Muscle layer of colon (tissue), 2 donors: ENCODE data around the gene PHC1.
"Not testable (repeated sequence)": the region's sequence is repeated elsewhere in the genome, so short reads cannot be mapped to it uniquely, and the experiment has no call there.

ENCODE experiments used
- H3K27ac ChIP-seq: one replicate; pipeline ENCODE4 v1.7.0; 2013; ENCODE audit warnings: low read depth, mild to moderate bottlenecking, low read length, moderate library complexity
- H3K27me3 ChIP-seq, 2 donors: one replicate each; pipeline ENCODE4 v1.7.0; 2013; ENCODE audit warnings: low read length in 2 of 2, mild to moderate bottlenecking in 2 of 2; ENCODE audit not compliant: insufficient read depth in 2 of 2, control insufficient read depth in 1 of 2
- H3K36me3 ChIP-seq: one replicate; pipeline ENCODE4 v1.7.0; 2013; ENCODE audit warnings: mild to moderate bottlenecking, low read length; ENCODE audit not compliant: insufficient read depth
- H3K4me1 ChIP-seq: one replicate; pipeline ENCODE4 v1.7.0; 2013; ENCODE audit warnings: mild to moderate bottlenecking, low read length; ENCODE audit not compliant: insufficient read depth
- H3K4me3 ChIP-seq, 2 donors: one replicate each; pipeline ENCODE4 v1.7.0; 2013; ENCODE audit warnings: low read length in 2 of 2, low read depth in 1 of 2, mild to moderate bottlenecking in 1 of 2, moderate library complexity in 1 of 2
- H3K9ac ChIP-seq: one replicate; pipeline ENCODE4 v1.7.0; 2013; ENCODE audit warnings: low read length
- H3K9me3 ChIP-seq: one replicate; pipeline ENCODE4 v1.7.0; 2013; ENCODE audit warnings: mild to moderate bottlenecking, low read length
- donor health status: abdominal sarcoma.
- donor health status: Adenocarcinoma of cecum.

The PHC1 gene

DNA sequence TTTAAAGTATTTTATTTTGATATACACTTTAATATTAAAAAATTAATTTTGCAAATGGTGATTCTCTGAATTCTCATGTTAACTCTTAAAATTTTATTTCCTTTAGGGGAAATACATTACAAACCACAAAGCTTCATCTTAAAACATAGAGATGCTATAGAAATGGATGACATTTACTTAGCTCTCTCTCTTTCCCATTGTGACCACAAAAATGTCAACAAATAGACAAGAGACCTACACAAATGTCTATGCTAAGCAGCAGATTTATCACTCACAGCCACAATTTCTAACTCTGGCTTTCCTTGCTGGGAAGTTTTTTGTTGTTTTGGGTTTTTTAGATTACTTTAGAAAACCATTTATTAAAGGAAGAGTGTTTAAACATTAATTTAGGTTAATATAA lies 19.9 kb upstream of the PHC1 start:
- no peaks in the 10 kb centered on the region for H3K27me3 ChIP-seq
- H3K4me1 ChIP-seq: no peaks in the 10 kb centered on the region
- no peaks in the 10 kb centered on the region for H3K9me3 ChIP-seq
- no peaks in the 10 kb centered on the region for H3K36me3 ChIP-seq
- no peak overlapping the region for H3K9ac ChIP-seq
- no peak overlapping the region for H3K4me3 ChIP-seq
- no peak overlapping the region for H3K27ac ChIP-seq

DNA sequence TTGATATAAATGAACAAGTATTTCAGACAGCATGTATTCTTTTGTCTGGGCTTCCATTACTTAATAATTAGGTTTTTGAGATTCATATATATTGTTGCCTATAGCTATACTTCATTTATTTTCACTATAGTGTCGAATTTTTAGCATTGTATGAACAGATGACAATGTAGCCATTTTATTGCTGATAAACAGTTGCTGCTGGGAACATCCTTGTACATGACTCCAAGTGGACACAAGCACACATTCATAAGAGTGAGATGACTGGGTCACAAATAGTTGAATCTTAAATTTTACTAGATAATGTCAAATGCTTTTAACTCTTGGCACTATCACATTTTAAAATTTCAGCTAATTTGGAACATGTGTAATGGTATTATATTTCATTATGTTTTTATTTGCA lies 19.3 kb upstream of the PHC1 start:
- no peak overlapping the region for H3K27ac ChIP-seq
- no peaks in the 10 kb centered on the region for H3K27me3 ChIP-seq
- no peak overlapping the region for H3K9ac ChIP-seq
- H3K36me3 ChIP-seq: no peaks in the 10 kb centered on the region
- H3K9me3 ChIP-seq: no peaks in the 10 kb centered on the region
- H3K4me1 ChIP-seq: no peaks in the 10 kb centered on the region
- no peak overlapping the region for H3K4me3 ChIP-seq

DNA sequence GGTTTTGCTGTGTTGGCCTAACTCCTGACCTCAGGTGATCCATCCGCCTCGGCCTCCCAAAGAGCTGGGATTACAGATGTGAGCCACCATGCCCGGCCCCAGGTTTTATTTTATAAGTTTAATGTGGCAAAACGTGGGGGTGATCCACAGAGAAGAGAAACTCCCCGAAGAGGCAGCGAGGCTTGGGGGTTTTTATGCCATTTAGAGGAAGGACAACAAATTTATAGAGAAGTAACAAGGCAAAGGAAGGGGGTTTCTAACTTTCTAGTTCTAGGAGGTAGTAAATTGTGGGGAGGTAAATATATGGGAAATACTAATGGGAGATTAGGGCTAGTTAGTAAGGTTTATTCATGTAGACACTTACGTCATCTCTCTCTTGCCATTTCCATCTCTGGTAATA lies 17.2 kb upstream of the PHC1 start:
- no peaks in the 10 kb centered on the region for H3K27me3 ChIP-seq
- no peak overlapping the region for H3K27ac ChIP-seq
- H3K4me1 ChIP-seq: no peaks in the 10 kb centered on the region
- H3K9ac ChIP-seq: no peak overlapping the region
- no peaks in the 10 kb centered on the region for H3K36me3 ChIP-seq
- H3K4me3 ChIP-seq: no peak overlapping the region
- no peaks in the 10 kb centered on the region for H3K9me3 ChIP-seq

DNA sequence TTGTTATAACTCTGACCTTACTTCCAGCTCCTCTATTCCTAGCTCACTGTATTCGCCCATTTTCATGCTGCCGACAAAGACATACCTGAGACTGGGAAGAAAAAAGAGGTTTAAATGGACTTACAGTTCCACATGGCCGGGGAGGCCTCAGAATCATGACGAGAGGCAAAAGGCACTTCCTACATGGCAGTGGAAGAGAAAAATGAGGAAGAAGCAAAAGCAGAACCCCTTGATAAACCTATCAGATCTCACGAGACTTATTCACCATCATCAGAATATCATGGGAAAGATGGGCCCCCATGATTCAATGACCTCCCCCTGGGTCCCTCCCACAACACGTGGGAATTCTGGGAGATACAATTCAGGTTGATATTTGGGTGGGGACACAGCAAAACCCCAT lies 14.5 kb upstream of the PHC1 start:
- H3K9ac ChIP-seq: no peak overlapping the region
- H3K4me1 ChIP-seq: no peaks in the 10 kb centered on the region
- H3K36me3 ChIP-seq: no peaks in the 10 kb centered on the region
- H3K27me3 ChIP-seq: no peaks in the 10 kb centered on the region
- no peaks in the 10 kb centered on the region for H3K9me3 ChIP-seq
- H3K4me3 ChIP-seq: no peak overlapping the region
- H3K27ac ChIP-seq: no peak overlapping the region

DNA sequence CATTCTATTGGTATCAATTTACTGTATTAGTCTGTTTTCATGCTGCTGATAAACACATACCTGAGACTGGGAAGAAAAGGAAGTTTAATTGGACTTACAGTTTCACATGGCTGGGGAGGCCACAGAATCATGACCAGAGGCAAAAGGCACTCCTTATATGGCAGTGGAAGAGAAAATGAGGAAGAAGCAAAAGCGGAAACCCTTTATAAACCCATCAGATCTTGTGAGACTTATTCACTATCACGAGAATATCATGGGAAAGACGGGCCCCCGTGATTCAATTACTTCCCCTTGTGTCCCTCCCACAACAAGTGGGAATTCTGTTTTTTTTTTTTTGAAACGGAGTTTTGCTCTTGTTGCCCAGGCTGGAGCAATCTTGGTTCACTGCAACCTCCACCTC lies 11.6 kb upstream of the PHC1 start:
- not testable (repeated sequence) for H3K9ac ChIP-seq, H3K27me3 ChIP-seq, H3K27ac ChIP-seq, H3K4me3 ChIP-seq, H3K4me1 ChIP-seq, H3K9me3 ChIP-seq, H3K36me3 ChIP-seq

DNA sequence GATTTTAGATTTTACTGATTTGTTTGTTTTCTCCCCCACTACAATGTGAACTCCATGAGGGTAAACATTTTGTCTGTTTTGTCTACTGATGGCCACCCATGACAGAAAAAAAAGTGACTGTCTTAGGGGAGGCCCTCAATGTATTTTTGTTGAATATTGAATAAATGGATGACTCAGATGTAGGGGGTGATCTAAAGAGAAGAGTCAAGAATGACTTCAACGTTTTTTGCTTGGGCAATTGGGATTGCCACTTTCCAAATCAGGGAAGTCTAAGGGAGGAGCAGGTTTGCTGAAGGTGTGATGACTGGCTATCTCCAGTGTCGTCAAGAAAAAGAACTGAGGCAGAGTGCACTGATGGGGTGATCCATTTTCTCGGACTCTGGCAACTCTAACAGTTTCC lies 10.7 kb upstream of the PHC1 start:
- Histone ChIP-seq H3K4me3 (no peak overlapping the region), H3K36me3 (no peaks in the 10 kb centered on the region), H3K4me1 (no peaks in the 10 kb centered on the region), H3K27ac (no peak overlapping the region), H3K9ac (no peak overlapping the region), H3K9me3 (no peaks in the 10 kb centered on the region), H3K27me3 (no peaks in the 10 kb centered on the region)

DNA sequence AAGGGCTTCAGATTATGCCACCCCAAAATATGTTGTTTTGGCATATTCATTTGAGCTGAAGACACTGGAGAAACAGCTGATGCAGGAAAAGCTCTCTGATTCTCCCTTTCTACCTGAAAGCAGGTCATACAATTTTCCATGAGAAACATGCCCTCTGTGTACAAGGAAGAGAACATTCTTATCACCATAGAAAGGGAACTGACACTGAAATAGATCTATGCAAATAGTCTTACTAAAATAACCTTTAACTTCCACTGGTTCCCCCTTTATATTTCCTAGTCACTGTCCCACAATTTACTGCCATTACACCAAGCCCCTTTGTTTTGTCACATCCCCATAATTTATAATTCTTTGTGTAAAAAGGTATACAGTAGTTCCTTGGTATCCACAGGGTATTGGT lies 9.6 kb upstream of the PHC1 start:
- no peaks in the 10 kb centered on the region for H3K36me3 ChIP-seq
- no peak overlapping the region for H3K27ac ChIP-seq
- H3K4me1 ChIP-seq: no peaks in the 10 kb centered on the region
- no peaks in the 10 kb centered on the region for H3K9me3 ChIP-seq
- H3K9ac ChIP-seq: no peak overlapping the region
- no peaks in the 10 kb centered on the region for H3K27me3 ChIP-seq
- H3K4me3 ChIP-seq: no peak overlapping the region

DNA sequence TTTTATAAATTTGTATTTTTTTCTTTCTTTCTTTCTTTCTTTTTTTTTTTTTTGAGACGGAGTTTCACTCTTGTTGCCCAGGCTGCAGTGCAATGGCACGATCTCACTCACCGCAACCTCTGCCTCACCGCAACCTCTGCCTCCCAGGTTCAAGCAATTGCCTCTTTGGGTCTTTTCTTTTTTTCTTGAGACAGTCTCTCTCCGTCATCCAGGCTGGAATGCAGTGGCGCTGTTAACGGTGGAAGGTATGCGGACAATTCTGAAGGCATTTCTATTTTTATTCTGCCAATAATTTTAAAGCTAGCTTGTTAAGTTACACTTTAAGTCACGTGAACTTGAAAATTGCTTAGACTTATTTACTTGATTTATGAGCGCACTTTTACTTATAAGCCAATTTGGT lies 8.8 kb upstream of the PHC1 start:
- no peak overlapping the region for H3K27ac ChIP-seq
- H3K4me3 ChIP-seq: no peak overlapping the region
- no peaks in the 10 kb centered on the region for H3K4me1 ChIP-seq
- no peaks in the 10 kb centered on the region for H3K36me3 ChIP-seq
- no peak overlapping the region for H3K9ac ChIP-seq
- H3K9me3 ChIP-seq: no peaks in the 10 kb centered on the region
- no peaks in the 10 kb centered on the region for H3K27me3 ChIP-seq

DNA sequence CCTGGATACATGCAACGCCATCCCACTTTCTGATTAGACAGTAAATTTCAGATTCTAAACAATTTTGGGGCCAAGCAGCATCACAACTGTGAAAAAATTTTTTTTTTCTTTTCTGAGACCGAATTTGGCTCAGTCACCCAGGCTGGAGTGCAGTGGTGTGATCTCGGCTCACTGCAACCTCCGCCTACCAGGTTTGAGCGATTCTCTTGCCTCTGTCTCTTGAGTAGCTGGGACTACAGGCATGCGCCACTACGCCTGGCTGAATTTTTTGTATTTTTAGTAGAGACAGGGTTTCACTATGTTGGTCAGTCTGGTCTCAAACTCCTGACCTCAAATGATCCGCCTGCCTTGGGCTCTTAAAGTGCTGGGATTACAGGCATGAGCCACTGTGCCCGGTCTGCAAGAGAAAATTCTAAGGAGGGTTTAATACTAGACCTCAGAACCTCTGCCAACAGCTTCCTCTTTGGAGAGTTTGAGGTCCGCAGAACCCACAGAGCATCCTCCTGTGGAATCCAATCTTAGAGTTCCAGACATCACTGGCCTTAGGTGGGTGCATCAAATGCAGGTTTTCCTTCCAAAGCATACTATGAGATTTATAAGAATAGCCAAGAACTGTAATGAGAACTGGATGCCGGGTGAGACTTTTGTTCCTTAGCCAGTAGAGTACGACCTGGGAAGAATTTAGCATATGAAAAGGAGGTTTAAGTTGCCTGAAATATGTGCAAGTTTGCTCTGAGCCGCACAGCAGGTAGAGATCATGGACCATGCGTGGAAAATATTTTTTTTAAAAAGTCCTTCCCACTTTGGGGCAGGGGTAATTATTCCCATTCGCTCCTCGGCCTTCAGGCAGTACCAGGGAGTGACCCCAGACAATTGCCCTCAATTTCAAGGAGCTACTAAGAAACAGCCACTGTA lies 7.8 kb upstream of the PHC1 start:
- Histone ChIP-seq H3K9ac (no peak overlapping the region), H3K4me3 (no peak overlapping the region), H3K9me3 (no peaks in the 10 kb centered on the region), H3K4me1 (no peaks in the 10 kb centered on the region), H3K36me3 (no peaks in the 10 kb centered on the region), H3K27ac (no peak overlapping the region), H3K27me3 (no peaks in the 10 kb centered on the region)

DNA sequence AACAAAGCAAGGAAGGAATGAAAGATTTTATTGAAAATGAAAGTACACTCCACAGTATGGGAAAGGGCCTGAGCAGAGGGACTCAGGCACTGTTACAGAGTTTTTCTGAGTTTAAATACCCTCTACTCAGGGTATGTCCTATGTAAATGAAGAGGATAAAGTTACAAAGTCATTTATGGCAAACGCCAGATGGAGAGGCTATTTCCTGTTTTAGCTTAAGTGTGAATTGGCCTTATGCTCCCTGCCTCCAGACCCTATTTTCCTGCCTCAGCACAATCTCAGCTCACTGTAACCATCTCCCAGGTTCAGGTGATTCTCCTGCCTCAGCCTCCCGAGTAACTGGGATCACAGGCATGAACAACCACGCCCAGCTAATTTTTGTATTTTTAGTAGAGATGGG lies 6.8 kb upstream of the PHC1 start:
- H3K9ac ChIP-seq: no peak overlapping the region
- no peak overlapping the region for H3K27ac ChIP-seq
- no peaks in the 10 kb centered on the region for H3K4me1 ChIP-seq
- H3K27me3 ChIP-seq: no peaks in the 10 kb centered on the region
- H3K9me3 ChIP-seq: no peaks in the 10 kb centered on the region
- H3K36me3 ChIP-seq: no peaks in the 10 kb centered on the region
- no peak overlapping the region for H3K4me3 ChIP-seq

DNA sequence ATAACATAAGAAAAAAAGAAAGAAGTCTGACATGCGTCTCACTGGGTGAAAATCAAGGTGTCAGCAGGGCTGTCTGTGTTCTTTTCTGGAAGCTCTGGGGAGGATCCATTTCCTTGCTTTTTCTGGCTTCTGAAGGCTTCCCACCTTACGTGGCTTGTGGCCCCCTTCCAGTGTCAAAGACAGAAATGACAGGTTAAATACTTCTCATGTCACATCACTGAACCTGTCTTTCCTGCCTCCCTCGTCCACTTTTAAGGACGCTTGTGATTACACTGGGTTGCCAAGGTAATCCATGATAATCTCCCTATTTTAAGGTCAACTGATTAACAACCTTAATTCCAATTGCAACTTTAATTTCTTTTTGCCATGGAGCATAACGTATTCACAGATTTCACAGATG lies 4.6 kb upstream of the PHC1 start:
- no peaks in the 10 kb centered on the region for H3K9me3 ChIP-seq
- no peaks in the 10 kb centered on the region for H3K27me3 ChIP-seq
- H3K27ac ChIP-seq: no peak overlapping the region
- no peak overlapping the region for H3K4me3 ChIP-seq
- H3K36me3 ChIP-seq: no peaks in the 10 kb centered on the region
- no peak overlapping the region for H3K9ac ChIP-seq
- H3K4me1 ChIP-seq: peaks cover 10% of the 10 kb centered on the region

DNA sequence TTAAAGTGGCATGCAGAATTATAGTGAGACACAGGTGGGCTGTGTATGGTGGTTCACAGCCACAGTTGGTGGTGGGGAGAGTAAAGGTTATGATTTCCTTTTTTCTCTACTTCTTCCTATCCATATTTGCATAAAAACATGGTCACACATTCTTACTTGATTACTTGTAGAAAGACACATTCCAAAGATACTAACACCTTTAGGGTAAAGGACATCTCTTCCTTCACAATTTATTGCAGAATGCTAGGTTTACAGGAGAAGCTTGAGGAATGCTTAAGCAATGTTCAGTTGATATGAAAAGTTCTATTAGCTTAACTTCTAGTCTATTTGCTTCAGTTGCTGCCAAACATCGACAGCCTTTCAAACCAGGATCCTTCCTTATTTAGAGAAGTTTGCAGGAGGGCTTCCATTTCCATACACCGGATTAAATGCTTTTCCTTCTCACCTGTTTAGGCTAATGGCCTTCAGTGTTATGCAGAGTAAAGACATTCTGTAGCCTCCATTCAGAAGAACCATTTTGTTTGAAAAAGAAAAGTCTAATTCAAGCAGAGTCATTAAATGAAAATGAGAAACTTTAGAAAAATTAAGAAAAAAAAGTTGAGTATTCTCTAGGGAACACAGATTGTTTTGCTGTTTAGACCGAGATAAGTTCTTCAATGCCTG lies 2.6 kb upstream of the PHC1 start:
- Histone ChIP-seq H3K9me3 (no peaks in the 10 kb centered on the region), H3K27me3 (no peaks in the 10 kb centered on the region), H3K4me3 (no peak overlapping the region), H3K4me1 (peaks cover 19% of the 10 kb centered on the region), H3K9ac (no peak overlapping the region), H3K27ac (no peak overlapping the region), H3K36me3 (no peaks in the 10 kb centered on the region)
